Activated CD8-positive, alpha-beta memory T cell treated with anti-CD3 and anti-CD28 coated beads for 24 hours (primary cell): ENCODE measurements around the gene TSPAN7.

Experiments used
- DNase-seq: peaks from one replicate; pipeline ENCODE4 v3.0.0-alpha.2; 2020

The TSPAN7 gene

GRCh38 chrX:38596939-38597338, 35.6 kb downstream of the TSPAN7 start:
- DNase-seq = no peak

GRCh38 chrX:38599796-38600755, 38.7 kb downstream of the TSPAN7 start:
- DNase-seq = no peak

GRCh38 chrX:38601866-38602265, 40.5 kb downstream of the TSPAN7 start:
- DNase-seq = no peak

GRCh38 chrX:38606821-38607220, 45.5 kb downstream of the TSPAN7 start:
- no peak for DNase-seq

GRCh38 chrX:38607976-38608375, 46.6 kb downstream of the TSPAN7 start:
- no peak for DNase-seq

GRCh38 chrX:38610849-38611248, 49.5 kb downstream of the TSPAN7 start:
- DNase-seq = no peak

- DNase-seq = no peak
Measured at GRCh38 chrX:38612281-38612680, 50.9 kb downstream of the TSPAN7 start.

GRCh38 chrX:38614485-38614884, 53.1 kb downstream of the TSPAN7 start:
- DNase-seq = no peak

- no peak for DNase-seq
Measured at GRCh38 chrX:38616904-38617303, 55.6 kb downstream of the TSPAN7 start.

- DNase-seq = no peak
Measured at GRCh38 chrX:38618180-38618579, 56.8 kb downstream of the TSPAN7 start.

GRCh38 chrX:38620623-38621022, 59.3 kb downstream of the TSPAN7 start:
- DNase-seq = no peak

- DNase-seq = no peak
Measured at GRCh38 chrX:38626296-38626695, 65.0 kb downstream of the TSPAN7 start.

- no peak for DNase-seq
Measured at GRCh38 chrX:38627683-38628082, 66.3 kb downstream of the TSPAN7 start.

GRCh38 chrX:38628587-38628986, 67.2 kb downstream of the TSPAN7 start:
- no peak for DNase-seq

GRCh38 chrX:38632516-38632915, 71.2 kb downstream of the TSPAN7 start:
- DNase-seq = no peak

GRCh38 chrX:38634665-38635064, 73.3 kb downstream of the TSPAN7 start:
- DNase-seq = no peak

- DNase-seq = no peak
Measured at GRCh38 chrX:38636949-38637819, 75.8 kb downstream of the TSPAN7 start.

GRCh38 chrX:38638952-38639529, 77.7 kb downstream of the TSPAN7 start:
- DNase-seq = no peak

GRCh38 chrX:38639730-38640129, 78.4 kb downstream of the TSPAN7 start:
- no peak for DNase-seq

- DNase-seq = no peak
Measured at GRCh38 chrX:38641197-38641596, 79.9 kb downstream of the TSPAN7 start.

- no peak for DNase-seq
Measured at GRCh38 chrX:38643903-38644302, 82.6 kb downstream of the TSPAN7 start.

- no peak for DNase-seq
Measured at GRCh38 chrX:38646129-38646528, 84.8 kb downstream of the TSPAN7 start.

- no peak for DNase-seq
Measured at GRCh38 chrX:38649221-38649620, 87.9 kb downstream of the TSPAN7 start.
